Activated naive CD4-positive, alpha-beta T cell treated with anti-CD3 and anti-CD28 coated beads for 36 hours (primary cell): Measurements from ENCODE around the gene TCOF1. TPM values are rescaled to one million over a fixed set of nuclear protein-coding genes. Genes with fewer than 3 reads are reported as not detected.

Experiments used
- CTCF ChIA-PET: fragments of 350-600 bp; sonication (Branson Sonifier 250); formaldehyde crosslinking; loops from one replicate; lab custom pipeline; 2021; ENCODE audit warnings: antibody characterized with exemption; lab: Charles Lee
- DNase-seq: peaks from one replicate; pipeline ENCODE4 v3.0.0-alpha.2; 2020
- H3K27ac Mint-ChIP-seq: one replicate; pipeline ENCODE4 v1.8.0; 2021; ENCODE audit warnings: mild to moderate bottlenecking, mixed read lengths
- H3K27me3 Mint-ChIP-seq: one replicate; pipeline ENCODE4 v1.8.0; 2021; ENCODE audit warnings: low read depth, mixed read lengths
- H3K36me3 Mint-ChIP-seq: one replicate; pipeline ENCODE4 v1.8.0; 2021; ENCODE audit warnings: low read depth, mixed read lengths
- H3K4me1 Mint-ChIP-seq: one replicate; pipeline ENCODE4 v1.8.0; 2021; ENCODE audit warnings: low read depth, mixed read lengths
- H3K4me3 Mint-ChIP-seq: one replicate; pipeline ENCODE4 v1.8.0; 2021; ENCODE audit warnings: mild to moderate bottlenecking, moderate library complexity, mixed read lengths
- H3K9me3 Mint-ChIP-seq: one replicate; pipeline ENCODE4 v1.8.0; 2021; ENCODE audit warnings: mixed read lengths
- intact Hi-C: fragments of 100-400 bp; cut with micrococcal nuclease; formaldehyde crosslinking; loops from one replicate; pipeline ENCODE4 v1.15.1; 2023
- total RNA-seq, 2 experiments: library from RNA; stranded (reverse); gene quantifications; one replicate each; pipeline ENCODE4 v1.2.3, GENCODE V29; 2021

Gene TCOF1
- total RNA-seq, 2 experiments from 2014 or later = 114 to 115 TPM

- peak overlapping the region; percentile 99 for H3K27ac Mint-ChIP-seq
- CTCF ChIA-PET = interaction anchor here (1.1 to 2.4 kb wide), 2 partner anchors 11 to 287 kb away, joined by 3 to 16 read pairs; no protein-coding TSS in a partner anchor
- H3K4me3 Mint-ChIP-seq = peak overlapping the region; percentile 93
- H3K9me3 Mint-ChIP-seq = no peaks in the 10 kb centered on the region
- intact Hi-C loops = loop anchor here (2.0 kb wide), 1 partner anchor 252 kb away; the partner anchor contains the start of gene RBM22
- H3K27me3 Mint-ChIP-seq = no peaks in the 10 kb centered on the region
- no peak for DNase-seq
- H3K4me1 Mint-ChIP-seq = peaks cover 34% of the 10 kb centered on the region
- peaks cover 55% of the 10 kb centered on the region for H3K36me3 Mint-ChIP-seq
Observed at GRCh38 chr5:150448334-150448733, 90.8 kb downstream of the TCOF1 start.

GRCh38 chr5:150448952-150449516, 91.5 kb downstream of the TCOF1 start:
- H3K27me3 Mint-ChIP-seq = no peaks in the 10 kb centered on the region
- intact Hi-C loops = loop anchor here (1.0 to 2.0 kb wide), 3 partner anchors 92 to 309 kb away; partner anchors contain the start of genes RBM22 and TCOF1
- DNase-seq = peak; percentile 6
- CTCF ChIA-PET = interaction anchor here (0.6 to 2.6 kb wide), 3 partner anchors 11 to 617 kb away, joined by 3 to 28 read pairs (median 8); no protein-coding TSS in a partner anchor
- no peaks in the 10 kb centered on the region for H3K9me3 Mint-ChIP-seq
- H3K27ac Mint-ChIP-seq = peak overlapping the region; percentile 99
- peaks cover 49% of the 10 kb centered on the region for H3K36me3 Mint-ChIP-seq
- H3K4me3 Mint-ChIP-seq = peak overlapping the region; percentile 93
- peaks cover 34% of the 10 kb centered on the region for H3K4me1 Mint-ChIP-seq

Other genes starting within 250 kb of the TCOF1 start
- 1 to 10 TPM in 1 of 2 experiments, under 1 TPM in 1; 0.14 to 1.0 TPM for gene PDGFRB, start 201.9 kb upstream of the TCOF1 start, total RNA-seq
- gene CDX1, start 190.9 kb upstream of the TCOF1 start, total RNA-seq = not detected
- gene SLC6A7, start 167.6 kb upstream of the TCOF1 start, total RNA-seq = not detected
- gene CAMK2A, start 67.9 kb upstream of the TCOF1 start, total RNA-seq = not detected
- gene ARSI, start 54.8 kb upstream of the TCOF1 start, total RNA-seq = not detected
- gene CD74, start 55.2 kb downstream of the TCOF1 start, total RNA-seq = 100 to 1,000 TPM; 312 to 316 TPM
- 1,000 to 10,000 TPM; 4,594 to 4,738 TPM for gene RPS14, start 92.0 kb downstream of the TCOF1 start, total RNA-seq
- gene NDST1, start 150.4 kb downstream of the TCOF1 start, total RNA-seq = 1 to 10 TPM; 2.4 to 3.3 TPM